HG03575 (cell line): ENCODE measurements around the gene SAP30.

Experiments
- ATAC-seq: cut with Tn5 transposase; IDR thresholded peaks from one replicate; pipeline ENCODE4 v1.9.1; 2021; ENCODE audit not compliant: unreplicated experiment, insufficient number of reproducible peaks, low FRiP score; ENCODE audit errors: extremely low read depth

Gene SAP30

GRCh38 chr4:173362666-173363065 is 8.1 kb upstream of the SAP30 start:
- ATAC-seq: no peak

GRCh38 chr4:173365359-173365996 is 5.3 kb upstream of the SAP30 start:
- no peak for ATAC-seq

GRCh38 chr4:173367285-173367684 is 3.5 kb upstream of the SAP30 start:
- peak; percentile 23 for ATAC-seq

GRCh38 chr4:173367946-173368345 is 2.8 kb upstream of the SAP30 start:
- ATAC-seq: no peak

- no peak for ATAC-seq
These were observed 651 bp upstream of the SAP30 start for GRCh38 chr4:173370130-173370476.

- ATAC-seq: peak; percentile 4
These were observed 788 bp downstream of the SAP30 start for GRCh38 chr4:173371292-173372192.

GRCh38 chr4:173374588-173374987 is 3.8 kb downstream of the SAP30 start:
- no peak for ATAC-seq

- no peak for ATAC-seq
These were observed 9.2 kb downstream of the SAP30 start for GRCh38 chr4:173379929-173380328.

GRCh38 chr4:173380987-173381386 is 10.2 kb downstream of the SAP30 start:
- no peak for ATAC-seq

GRCh38 chr4:173381610-173382009 is 10.9 kb downstream of the SAP30 start:
- ATAC-seq: no peak

GRCh38 chr4:173382349-173382748 is 11.6 kb downstream of the SAP30 start:
- no peak for ATAC-seq

- no peak for ATAC-seq
These were observed 16.0 kb downstream of the SAP30 start for GRCh38 chr4:173386751-173387150.

GRCh38 chr4:173391701-173392100 is 20.9 kb downstream of the SAP30 start:
- no peak for ATAC-seq

- ATAC-seq: no peak
These were observed 26.9 kb downstream of the SAP30 start for GRCh38 chr4:173397604-173398003.

- ATAC-seq: no peak
These were observed 27.5 kb downstream of the SAP30 start for GRCh38 chr4:173398220-173398619.

- no peak for ATAC-seq
These were observed 28.1 kb downstream of the SAP30 start, which contains the start of gene SCRG1 for GRCh38 chr4:173398779-173399415. SCRG1 (minus strand) TSS chr4:173399116; CDS start chr4:173391414, 7,702 bp downstream.

GRCh38 chr4:173401063-173401462 is 30.3 kb downstream of the SAP30 start:
- ATAC-seq: no peak

GRCh38 chr4:173403051-173403450 is 32.3 kb downstream of the SAP30 start:
- ATAC-seq: no peak

- no peak for ATAC-seq
These were observed 33.6 kb downstream of the SAP30 start for GRCh38 chr4:173404296-173404865.
